Measurements from ENCODE around the gene SUGCT.

The SUGCT gene

GRCh38 chr7:40815022-40815421, 680.2 kb downstream of the SUGCT start:
- no peaks in the 10 kb centered on the region for H3K36me3 ChIP-seq (ENCODE audit: insufficient read depth, insufficient read length, low read length)
- no peak for DNase-seq (ENCODE audit: low read depth, low spot score)
- no peak overlapping the region for H3K4me3 ChIP-seq (ENCODE audit: insufficient read length, low read depth)
- peaks cover 12% of the 10 kb centered on the region for H3K9me3 ChIP-seq (ENCODE audit: insufficient read depth, low read length)
- no peaks in the 10 kb centered on the region for H3K4me1 ChIP-seq (ENCODE audit: insufficient read depth, insufficient read length)
- H3K27me3 ChIP-seq (ENCODE audit: insufficient read depth, insufficient read length): no peaks in the 10 kb centered on the region
- H3K9ac ChIP-seq (ENCODE audit: insufficient read length, low read depth): no peak overlapping the region
- TF ChIP-seq YY1 (IDR thresholded peaks at IDR 0.05; ENCODE audit: insufficient read depth, insufficient read length) (no peak), ZNF274 (IDR thresholded peaks at IDR 0.05; ENCODE audit: low read depth, low read length) (no peak), SUZ12 (IDR thresholded peaks at IDR 0.05; ENCODE audit: extremely low read depth, insufficient read depth, insufficient read length) (no peak)

- no peaks in the 10 kb centered on the region for H3K27me3 ChIP-seq (ENCODE audit: insufficient read depth, insufficient read length)
- no peak for DNase-seq (ENCODE audit: low read depth, low spot score)
Observed at GRCh38 chr7:40815512-40815911, 680.7 kb downstream of the SUGCT start.

GRCh38 chr7:40822861-40823260, 688.1 kb downstream of the SUGCT start:
- no peaks in the 10 kb centered on the region for H3K9me3 ChIP-seq (ENCODE audit: insufficient read depth, low read length)
- peaks cover 3% of the 10 kb centered on the region for H3K4me1 ChIP-seq (ENCODE audit: insufficient read depth, insufficient read length)
- no peaks in the 10 kb centered on the region for H3K36me3 ChIP-seq (ENCODE audit: insufficient read depth, insufficient read length, low read length)
- H3K9ac ChIP-seq (ENCODE audit: insufficient read length, low read depth): no peak overlapping the region
- no peak for DNase-seq (ENCODE audit: low read depth, low spot score)
- H3K27me3 ChIP-seq (ENCODE audit: insufficient read depth, insufficient read length): no peaks in the 10 kb centered on the region
- H3K4me3 ChIP-seq (ENCODE audit: insufficient read length, low read depth): no peak overlapping the region
- TF ChIP-seq YY1 (IDR thresholded peaks at IDR 0.05; ENCODE audit: insufficient read depth, insufficient read length): no peak
- no peak for TF ChIP-seq ZNF274 (IDR thresholded peaks at IDR 0.05; ENCODE audit: low read depth, low read length)
- no peak for TF ChIP-seq SUZ12 (IDR thresholded peaks at IDR 0.05; ENCODE audit: extremely low read depth, insufficient read depth, insufficient read length)

More at GRCh38 chr7:40815512-40815911, 680.7 kb downstream of the SUGCT start:
- peaks cover 12% of the 10 kb centered on the region for H3K9me3 ChIP-seq (ENCODE audit: insufficient read depth, low read length)
- no peaks in the 10 kb centered on the region for H3K36me3 ChIP-seq (ENCODE audit: insufficient read depth, insufficient read length, low read length)
- TF ChIP-seq ZNF274 (IDR thresholded peaks at IDR 0.05; ENCODE audit: low read depth, low read length) (no peak), SUZ12 (IDR thresholded peaks at IDR 0.05; ENCODE audit: extremely low read depth, insufficient read depth, insufficient read length) (no peak), YY1 (IDR thresholded peaks at IDR 0.05; ENCODE audit: insufficient read depth, insufficient read length) (no peak)
- no peak overlapping the region for H3K9ac ChIP-seq (ENCODE audit: insufficient read length, low read depth)
- no peaks in the 10 kb centered on the region for H3K4me1 ChIP-seq (ENCODE audit: insufficient read depth, insufficient read length)
- no peak overlapping the region for H3K4me3 ChIP-seq (ENCODE audit: insufficient read length, low read depth)

DNA sequence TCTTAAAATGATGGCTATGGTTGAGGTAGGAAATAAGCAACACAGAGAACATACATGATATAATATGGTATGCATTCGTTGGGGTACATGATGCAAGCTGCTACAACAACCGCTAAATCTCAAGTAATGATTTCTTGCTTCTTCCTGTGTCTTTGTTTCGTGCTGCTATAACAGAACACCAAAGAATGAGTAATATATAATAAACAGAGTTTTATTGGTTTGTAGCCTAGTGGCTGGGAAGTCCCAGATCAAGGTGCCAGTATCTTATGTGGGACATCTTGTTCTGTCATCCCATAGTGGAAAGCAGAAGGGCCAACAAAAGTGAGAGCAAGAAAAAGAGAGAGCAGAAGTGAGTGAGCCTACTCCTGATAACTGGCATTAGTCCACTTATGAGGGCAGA, 689.7 kb downstream of the SUGCT start:
- no peaks in the 10 kb centered on the region; the same call in 1 of the 2 replicates for H3K9me3 ChIP-seq (ENCODE audit: insufficient read depth, low read length)
- peaks cover 6% of the 10 kb centered on the region for H3K4me1 ChIP-seq (ENCODE audit: insufficient read depth, insufficient read length)
- H3K9ac ChIP-seq (ENCODE audit: insufficient read length, low read depth): no peak overlapping the region
- no peaks in the 10 kb centered on the region for H3K36me3 ChIP-seq (ENCODE audit: insufficient read depth, insufficient read length, low read length)
- H3K4me3 ChIP-seq (ENCODE audit: insufficient read length, low read depth): no peak overlapping the region
- TF ChIP-seq YY1 (IDR thresholded peaks at IDR 0.05; ENCODE audit: insufficient read depth, insufficient read length): no peak
- TF ChIP-seq SUZ12 (IDR thresholded peaks at IDR 0.05; ENCODE audit: extremely low read depth, insufficient read depth, insufficient read length): no peak
- no peak for TF ChIP-seq ZNF274 (IDR thresholded peaks at IDR 0.05; ENCODE audit: low read depth, low read length)
- no peaks in the 10 kb centered on the region for H3K27me3 ChIP-seq (ENCODE audit: insufficient read depth, insufficient read length)
- no peak for DNase-seq (ENCODE audit: low read depth, low spot score)

DNA sequence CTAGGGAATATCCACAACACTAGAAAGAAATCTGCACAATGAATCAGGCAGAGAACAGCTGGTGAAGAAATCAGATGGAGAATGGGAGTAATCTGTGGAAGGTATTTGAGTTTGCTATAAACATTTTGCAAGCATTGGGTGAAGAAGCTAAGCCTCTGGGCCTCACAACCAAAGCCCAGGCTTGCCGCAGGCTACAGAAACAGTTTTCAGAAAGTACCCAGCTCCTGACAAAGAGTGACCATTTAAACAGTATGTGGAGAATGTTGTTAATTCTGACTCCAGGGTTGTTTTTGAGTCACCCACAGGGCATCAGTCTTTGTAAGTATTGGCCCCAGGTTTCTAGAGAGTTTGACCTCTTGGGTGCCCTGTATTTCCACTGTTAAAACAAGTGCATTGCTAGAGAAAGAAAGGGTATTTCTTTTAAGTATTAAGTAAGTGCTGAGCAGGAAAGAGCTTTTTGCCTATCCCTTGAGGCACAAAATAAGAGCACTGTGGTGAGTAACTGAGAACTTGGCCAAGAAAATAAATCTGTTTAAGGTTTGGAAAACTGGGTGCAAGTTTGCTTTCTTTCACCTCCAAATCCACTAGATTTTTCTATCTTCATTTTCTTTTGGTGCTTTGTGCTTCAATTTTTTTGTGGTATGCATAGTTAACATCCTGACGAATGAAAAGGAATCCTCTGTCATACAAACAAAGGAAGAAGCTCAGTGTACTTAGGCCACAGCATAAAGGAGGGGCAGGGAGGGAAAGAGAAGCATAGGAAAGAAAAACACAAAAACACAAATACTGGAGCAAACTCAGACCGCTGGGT, 691.8 kb downstream of the SUGCT start:
- H3K9ac ChIP-seq (ENCODE audit: insufficient read length, low read depth): peak overlapping the region; percentile 63
- no peak for TF ChIP-seq ZNF274 (IDR thresholded peaks at IDR 0.05; ENCODE audit: low read depth, low read length)
- no peak for TF ChIP-seq SUZ12 (IDR thresholded peaks at IDR 0.05; ENCODE audit: extremely low read depth, insufficient read depth, insufficient read length)
- TF ChIP-seq YY1 (IDR thresholded peaks at IDR 0.05; ENCODE audit: insufficient read depth, insufficient read length): no peak

GRCh38 chr7:40827222-40828085, 692.6 kb downstream of the SUGCT start:
- Histone ChIP-seq H3K36me3 (ENCODE audit: insufficient read depth, insufficient read length, low read length) (no peaks in the 10 kb centered on the region), H3K4me1 (ENCODE audit: insufficient read depth, insufficient read length) (peaks cover 6% of the 10 kb centered on the region), H3K27me3 (ENCODE audit: insufficient read depth, insufficient read length) (no peaks in the 10 kb centered on the region), H3K9me3 (ENCODE audit: insufficient read depth, low read length) (no peaks in the 10 kb centered on the region; the same call in 1 of the 2 replicates), H3K9ac (ENCODE audit: insufficient read length, low read depth) (peak overlapping the region; percentile 63), H3K4me3 (ENCODE audit: insufficient read length, low read depth) (no peak overlapping the region)
- peak; percentile 22 for DNase-seq (ENCODE audit: low read depth, low spot score)
- TF ChIP-seq YY1 (IDR thresholded peaks at IDR 0.05; ENCODE audit: insufficient read depth, insufficient read length): no peak
- no peak for TF ChIP-seq ZNF274 (IDR thresholded peaks at IDR 0.05; ENCODE audit: low read depth, low read length)
- TF ChIP-seq SUZ12 (IDR thresholded peaks at IDR 0.05; ENCODE audit: extremely low read depth, insufficient read depth, insufficient read length): no peak

More for the DNA sequence above, 691.8 kb downstream of the SUGCT start:
- H3K4me3 ChIP-seq (ENCODE audit: insufficient read length, low read depth): no peak overlapping the region
- DNase-seq (ENCODE audit: low read depth, low spot score): peak; percentile 84
- H3K9me3 ChIP-seq (ENCODE audit: insufficient read depth, low read length): no peaks in the 10 kb centered on the region; the same call in 1 of the 2 replicates
- H3K36me3 ChIP-seq (ENCODE audit: insufficient read depth, insufficient read length, low read length): no peaks in the 10 kb centered on the region
- peaks cover 6% of the 10 kb centered on the region for H3K4me1 ChIP-seq (ENCODE audit: insufficient read depth, insufficient read length)
- no peaks in the 10 kb centered on the region for H3K27me3 ChIP-seq (ENCODE audit: insufficient read depth, insufficient read length)
